GM13977 (cell line): ENCODE results near the gene RAPGEF5.

Experiments
- DNase-seq: peaks from one replicate; pipeline ENCODE4 v3.0.0; 2012; ENCODE audit warnings: low spot score
- CTCF ChIP-seq: IDR thresholded peaks from 2 replicates; pipeline ENCODE4 v1.5.1; 2012; ENCODE audit warnings: mild to moderate bottlenecking, control low read depth; ENCODE audit not compliant: insufficient read depth; ENCODE audit errors: extremely low read depth, missing control alignments
- in situ Hi-C: fragments of 300-500 bp; cut with MboI; formaldehyde crosslinking; loops from one replicate; pipeline ENCODE4 v1.12.0; 2022; ENCODE audit warnings: low sequenced_read_pairs, low pct_unique_long_range_greater_than_20kb, mixed read lengths, inconsistent platforms; ENCODE audit not compliant: unreplicated experiment

RAPGEF5 gene

DNA sequence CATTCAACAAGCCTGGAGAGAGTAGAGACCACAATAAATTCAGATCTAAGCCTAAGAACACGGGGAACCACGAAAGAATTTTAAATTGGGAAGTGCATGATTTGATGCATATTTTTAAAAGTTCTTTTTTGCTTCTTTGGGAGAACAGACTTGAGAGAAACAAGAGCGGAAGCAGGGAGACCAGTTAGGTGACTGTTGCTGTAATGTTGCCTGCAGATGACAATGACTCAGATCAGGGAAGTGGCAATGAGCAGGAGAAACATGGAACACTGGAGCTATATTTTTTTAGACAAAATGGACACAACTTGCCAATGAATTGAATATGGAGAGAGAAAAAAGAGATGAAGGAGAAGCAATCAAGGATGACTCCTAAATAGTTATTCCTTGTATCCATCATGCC, 125.1 kb downstream of the RAPGEF5 start:
- in situ Hi-C loops: no loop called here
- DNase-seq: no peak
- no peak for TF ChIP-seq CTCF

- no peak for TF ChIP-seq CTCF
- no peak for DNase-seq
- in situ Hi-C loops: no loop called here
Measured at GRCh38 chr7:22231141-22231540, 125.8 kb downstream of the RAPGEF5 start.

DNA sequence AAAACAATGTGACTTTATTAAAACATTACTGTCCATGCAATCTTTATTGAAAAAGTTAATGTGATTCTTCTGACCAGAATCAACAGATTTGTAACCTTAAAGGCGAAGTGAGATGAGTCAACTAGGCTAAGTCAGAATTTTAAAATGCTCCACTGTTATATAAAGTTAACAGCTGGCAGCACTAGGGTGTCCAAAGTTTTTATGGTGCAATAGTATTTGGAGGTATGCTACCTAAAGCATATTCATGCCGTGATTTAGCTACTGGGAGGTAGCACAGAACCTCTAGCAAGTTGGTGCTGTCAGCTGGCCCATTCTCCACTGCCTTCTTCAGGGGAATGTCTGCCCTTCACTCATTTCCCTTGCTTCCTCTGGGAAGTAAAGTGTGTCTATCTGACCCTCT, 126.7 kb downstream of the RAPGEF5 start:
- no peak for TF ChIP-seq CTCF
- no peak for DNase-seq
- in situ Hi-C loops: no loop called here

- no peak for DNase-seq
- in situ Hi-C loops: no loop called here
Measured at GRCh38 chr7:22229148-22229547, 127.8 kb downstream of the RAPGEF5 start.

DNA sequence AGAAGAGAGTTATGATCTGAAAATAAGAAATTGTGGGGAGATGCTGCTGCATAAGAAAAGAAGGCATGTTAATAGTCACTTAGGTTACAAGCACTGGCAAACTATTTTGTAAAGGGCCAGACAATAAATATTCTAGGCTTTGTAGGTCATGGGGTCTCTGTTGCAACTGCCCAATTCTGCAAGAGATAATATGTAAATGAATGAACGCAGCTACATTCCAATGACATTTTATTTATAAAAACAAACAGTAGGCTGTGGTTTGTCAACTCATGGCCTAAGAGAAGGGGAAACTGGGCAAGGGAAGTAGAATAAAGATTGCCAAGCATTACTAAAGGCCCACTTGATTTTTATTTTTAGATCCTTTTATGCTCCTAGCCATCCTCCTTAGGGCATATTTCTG, 133.1 kb downstream of the RAPGEF5 start:
- in situ Hi-C loops: no loop called here
- DNase-seq: no peak
- no peak for TF ChIP-seq CTCF

More at GRCh38 chr7:22229148-22229547, 127.8 kb downstream of the RAPGEF5 start:
- TF ChIP-seq CTCF: no peak

- no peak for DNase-seq
- in situ Hi-C loops: no loop called here
Measured at GRCh38 chr7:22220941-22221340, 136.0 kb downstream of the RAPGEF5 start.

More at GRCh38 chr7:22220941-22221340, 136.0 kb downstream of the RAPGEF5 start:
- TF ChIP-seq CTCF: no peak
